ENCODE results near the gene NCAPG.

- TF ChIP-seq CTCF (IDR thresholded peaks at IDR 0.05) (no peak), POLR2A (IDR thresholded peaks at IDR 0.05; ENCODE audit: low read depth) (no peak), POLR2AphosphoS5 (IDR thresholded peaks at IDR 0.05) (no peak), EP300 (IDR thresholded peaks at IDR 0.05) (no peak)
These were observed 41.2 kb upstream of the NCAPG start for GRCh38 chr4:17769406-17770174.
